Measurements from ENCODE around the gene LRMDA.

The LRMDA gene

DNA sequence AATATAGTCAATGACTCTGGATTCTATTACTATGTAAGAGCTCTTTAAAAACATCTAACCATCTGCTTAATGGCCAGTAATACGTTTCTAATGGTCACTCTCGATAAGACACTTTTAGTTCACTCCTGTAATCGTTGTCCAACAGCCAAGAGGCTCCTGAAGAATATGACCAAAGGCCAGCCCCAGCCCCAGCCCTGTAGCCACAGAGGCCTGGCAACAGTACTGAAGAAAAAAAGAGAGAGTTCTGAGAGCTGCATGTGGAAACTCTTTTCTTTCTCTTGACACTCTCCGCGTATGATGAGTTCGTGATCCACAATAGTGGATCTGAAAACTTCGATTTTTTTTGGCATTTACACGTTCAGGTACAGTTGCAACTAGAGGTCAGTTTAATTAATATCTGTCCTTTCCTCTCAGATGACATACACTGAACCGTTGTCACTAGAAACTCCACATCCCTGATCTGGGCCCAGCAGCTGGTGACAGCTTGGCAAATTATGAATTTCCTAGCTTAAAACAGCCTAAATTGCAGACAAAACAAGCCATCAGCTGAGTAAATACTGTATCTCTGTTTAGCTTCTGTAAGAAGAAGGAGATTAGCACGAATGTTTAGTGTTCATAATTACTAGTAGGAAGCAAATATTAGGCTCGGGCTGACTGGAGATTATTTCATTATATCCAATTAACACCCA lies 456.7 kb downstream of the LRMDA start:
- DNase-seq, result no peak

DNA sequence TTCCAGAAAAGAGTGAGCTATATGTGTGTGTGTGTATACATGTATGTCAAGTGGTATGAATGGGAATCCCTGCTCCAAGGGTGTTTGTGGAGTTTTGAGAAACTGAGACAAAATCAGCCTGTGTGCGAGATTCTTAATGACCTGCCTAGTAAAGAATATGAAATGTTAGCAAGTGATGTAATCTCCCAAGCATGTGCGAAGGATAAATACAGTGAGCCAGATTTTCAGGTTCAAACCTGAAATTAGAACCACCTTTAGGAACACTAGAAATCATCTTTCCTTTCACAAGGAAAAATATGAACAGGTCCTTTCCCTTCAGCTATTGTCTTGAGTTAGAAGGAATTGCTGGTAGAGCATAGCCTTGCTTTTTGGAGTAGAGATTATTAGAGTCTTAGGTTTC lies 457.6 kb downstream of the LRMDA start:
- DNase-seq, result no peak

DNA sequence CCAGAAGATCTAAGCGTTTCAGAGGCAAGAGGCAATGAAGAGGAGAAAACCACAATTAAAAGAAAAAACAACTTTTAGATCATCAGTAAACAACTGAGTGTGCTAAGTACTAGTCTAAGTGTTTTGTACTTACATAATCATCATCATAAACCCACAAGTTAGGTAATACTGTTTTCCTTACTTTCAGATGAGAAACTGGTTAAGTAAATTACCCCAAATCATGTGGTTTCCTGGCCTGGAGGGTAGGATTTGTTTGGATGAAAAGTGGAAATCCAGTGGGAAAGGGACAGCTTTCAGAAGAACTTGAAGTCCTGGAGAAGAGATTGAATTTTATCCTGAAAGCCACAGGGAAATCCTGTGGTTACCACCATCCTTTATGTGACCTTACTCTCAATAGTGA lies 463.3 kb downstream of the LRMDA start:
- no peak for DNase-seq

DNA sequence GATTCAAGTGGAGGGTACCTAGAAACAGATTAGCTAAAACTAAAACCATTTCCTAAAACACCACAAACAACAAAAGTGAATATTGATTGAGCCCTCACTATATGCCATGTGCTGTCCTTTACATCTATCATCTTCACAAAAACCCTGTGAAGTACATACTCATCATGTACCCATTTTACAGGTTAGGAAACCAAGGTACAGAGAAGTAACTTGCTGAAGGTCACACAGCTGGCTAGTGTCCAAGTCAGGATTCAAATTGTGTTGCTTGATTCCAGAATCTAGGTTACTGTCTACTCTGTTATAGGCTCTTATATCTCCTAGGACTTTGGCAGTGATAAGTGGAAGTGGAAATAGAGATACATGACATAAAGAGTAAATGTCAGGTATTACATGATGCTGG lies 463.8 kb downstream of the LRMDA start:
- DNase-seq, result no peak

DNA sequence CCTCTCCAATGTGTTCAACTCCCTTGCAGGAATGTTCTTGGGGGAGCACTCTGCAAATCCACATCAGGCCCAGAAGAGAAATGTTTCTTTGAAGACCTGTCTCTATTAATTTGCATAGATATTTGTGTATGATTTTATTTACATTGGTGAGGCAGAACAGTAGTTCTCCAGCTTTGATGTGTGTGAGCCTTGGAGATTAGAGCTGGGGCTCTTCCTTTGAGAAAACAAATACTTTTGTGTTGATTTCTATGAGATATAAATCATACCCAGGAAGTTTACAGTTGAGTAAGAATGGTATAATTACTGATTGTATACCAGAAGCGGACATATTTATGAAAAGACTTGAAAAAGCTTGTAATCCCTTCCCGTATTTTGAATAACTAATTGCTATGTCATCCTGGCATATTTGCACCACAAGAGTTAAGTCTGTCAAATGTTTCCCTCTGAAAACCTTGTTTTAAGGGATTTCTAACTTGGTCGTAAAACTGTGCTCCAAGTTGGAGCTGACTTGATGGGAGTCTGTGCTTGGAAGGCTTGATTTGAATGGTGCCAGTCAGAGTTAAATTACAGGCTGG lies 468.5 kb downstream of the LRMDA start:
- no peak for DNase-seq

DNA sequence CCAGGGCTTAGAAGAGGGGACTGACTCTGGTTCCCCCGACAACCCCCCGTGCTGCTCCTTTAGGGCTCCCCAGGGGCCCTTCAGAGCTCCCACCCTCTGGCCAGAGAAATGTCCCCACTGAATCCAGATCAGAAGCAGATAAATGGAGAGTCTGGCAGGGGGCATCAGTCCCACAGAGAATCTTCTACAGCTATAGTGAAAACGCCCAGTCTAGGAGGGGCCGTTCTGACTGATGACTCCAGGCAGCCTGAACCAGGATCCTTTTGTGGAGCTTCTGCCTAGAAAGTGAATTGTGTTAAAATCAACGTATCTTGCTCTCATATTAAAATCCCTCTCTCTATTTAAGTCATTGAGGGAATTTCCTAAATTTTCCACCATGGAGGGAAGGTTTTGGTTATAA lies 471.4 kb downstream of the LRMDA start:
- no peak for DNase-seq

DNA sequence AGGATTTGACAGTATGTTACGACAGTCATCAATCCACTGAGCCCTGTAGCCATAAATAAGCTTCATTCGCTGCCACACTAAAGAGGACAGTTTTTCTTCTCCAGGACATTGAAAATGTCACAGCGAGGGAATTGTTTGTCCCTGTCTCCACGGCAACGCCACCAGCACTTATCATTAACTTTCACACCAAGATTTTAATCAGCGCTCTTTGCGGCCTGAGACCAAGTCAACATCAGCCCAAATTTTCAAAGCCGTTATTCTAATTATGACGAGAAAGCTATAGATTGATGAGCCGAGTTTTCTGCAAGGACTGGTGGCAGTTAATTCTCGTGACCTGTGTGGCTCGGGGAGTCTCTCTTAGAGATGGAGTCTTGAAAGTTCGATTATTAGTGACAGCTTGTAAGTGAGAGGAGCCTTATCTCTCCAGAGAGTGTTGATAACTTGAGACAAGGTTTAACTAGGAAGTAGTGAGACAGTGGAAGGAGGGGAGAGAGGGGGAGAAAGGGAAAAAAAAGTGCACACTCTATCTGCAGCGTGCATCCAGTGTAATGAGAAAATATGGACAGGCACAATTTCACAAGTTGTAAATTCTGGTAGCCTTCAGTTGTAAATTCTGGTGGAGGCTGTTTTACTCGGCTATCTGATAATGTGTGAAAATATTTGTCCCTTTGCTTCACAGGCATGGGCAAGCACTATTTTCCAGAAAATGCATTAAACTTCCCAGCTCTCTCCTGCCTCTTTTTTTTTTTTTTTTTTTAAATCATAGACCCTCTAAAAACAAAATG lies 473.3 kb downstream of the LRMDA start:
- no peak for DNase-seq

DNA sequence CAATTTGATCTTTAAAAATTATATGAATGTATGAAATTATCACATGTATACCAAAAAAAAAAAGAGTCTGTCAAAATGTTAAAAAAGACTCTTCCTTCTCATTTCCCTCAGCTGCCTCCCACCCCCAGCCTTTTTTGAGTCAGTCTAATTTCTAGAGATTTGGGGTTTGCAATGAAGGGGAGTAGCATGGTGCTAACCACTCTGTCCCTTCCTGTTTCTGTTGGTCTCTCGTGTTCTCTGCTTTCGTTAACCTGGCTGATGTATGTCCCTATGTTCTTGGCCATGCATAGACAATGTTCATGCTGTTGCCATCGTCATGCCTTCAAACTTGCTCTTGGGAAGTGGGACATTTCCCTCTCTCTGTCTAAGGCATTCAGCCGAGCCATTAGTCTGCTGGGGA lies 474.1 kb downstream of the LRMDA start:
- DNase-seq, result no peak

DNA sequence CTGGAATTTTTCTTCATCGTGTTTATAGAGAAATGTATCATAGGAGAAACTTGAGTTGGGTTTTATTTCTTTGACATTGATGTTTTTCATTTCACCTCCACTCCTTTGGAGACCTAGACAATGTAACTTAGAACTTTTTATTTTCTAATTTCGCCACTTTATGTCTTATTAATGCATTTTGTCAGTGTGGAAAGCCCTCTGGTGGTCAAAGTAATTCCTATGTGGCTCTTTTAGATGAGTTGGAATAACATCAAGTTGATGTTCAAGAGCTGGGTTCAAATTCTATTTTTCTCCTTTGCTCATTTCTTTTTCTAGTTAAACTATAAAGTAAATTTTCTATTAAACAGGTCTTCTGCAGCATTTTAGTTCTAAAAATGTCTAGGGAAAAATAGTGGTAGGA lies 478.6 kb downstream of the LRMDA start:
- DNase-seq, result no peak

DNA sequence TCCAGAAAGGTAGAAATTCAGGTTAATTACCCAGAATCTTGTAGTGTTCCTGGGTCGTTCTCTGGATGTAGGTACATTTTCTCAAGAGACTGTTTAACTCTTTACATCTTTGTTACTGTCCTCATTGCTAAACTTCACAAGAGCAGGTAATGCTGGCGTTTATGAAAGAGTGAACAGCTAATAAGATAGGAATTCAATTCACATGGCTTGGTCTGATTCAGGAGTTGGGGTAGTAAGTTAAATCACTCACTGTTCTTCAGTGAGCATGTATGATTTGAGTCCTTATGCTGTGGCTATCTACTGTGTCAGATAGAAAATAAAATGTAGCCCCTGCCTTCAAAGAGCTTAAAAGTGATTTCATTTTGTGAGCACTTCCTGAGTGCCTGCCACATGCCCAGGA lies 480.0 kb downstream of the LRMDA start:
- no peak for DNase-seq

DNA sequence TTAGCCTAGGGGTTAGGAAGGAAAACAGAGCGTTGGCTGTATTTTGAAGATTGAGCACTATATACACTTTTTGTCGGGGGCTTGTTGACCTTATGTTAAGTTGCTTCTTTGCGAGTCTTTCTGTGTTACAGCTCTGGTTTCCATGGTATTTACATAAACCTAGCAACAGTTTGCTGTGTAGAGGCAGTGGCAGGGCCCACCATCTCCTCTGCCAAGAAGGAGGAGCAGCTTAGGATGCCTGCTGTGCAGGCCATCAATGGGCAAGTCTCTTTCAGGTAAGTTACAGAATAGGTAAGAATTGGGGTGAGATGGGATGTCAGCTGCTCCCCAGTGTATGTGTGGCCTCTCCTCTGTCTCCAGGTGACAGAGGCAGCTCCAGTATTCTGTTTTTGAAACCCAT lies 485.5 kb downstream of the LRMDA start:
- no peak for DNase-seq

DNA sequence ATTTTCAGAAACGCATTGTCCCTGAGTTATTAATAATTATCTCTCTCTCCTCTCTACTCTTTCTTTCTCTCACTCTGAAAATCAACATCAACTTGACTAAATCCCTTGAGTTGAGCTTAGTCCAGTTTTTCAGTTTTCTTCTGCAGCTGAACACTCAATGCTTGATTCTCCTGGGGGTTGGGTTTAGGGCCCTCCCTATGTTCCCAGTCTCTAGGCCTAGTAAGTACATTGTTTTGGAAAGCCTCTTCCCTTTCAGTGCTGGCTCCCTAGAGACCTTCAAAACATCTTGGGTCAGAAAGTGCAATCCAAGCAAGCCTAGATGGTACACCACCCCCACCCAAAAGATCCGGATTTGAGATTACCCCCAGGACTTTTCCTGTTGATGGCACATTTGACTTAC lies 488.5 kb downstream of the LRMDA start:
- DNase-seq, result no peak

DNA sequence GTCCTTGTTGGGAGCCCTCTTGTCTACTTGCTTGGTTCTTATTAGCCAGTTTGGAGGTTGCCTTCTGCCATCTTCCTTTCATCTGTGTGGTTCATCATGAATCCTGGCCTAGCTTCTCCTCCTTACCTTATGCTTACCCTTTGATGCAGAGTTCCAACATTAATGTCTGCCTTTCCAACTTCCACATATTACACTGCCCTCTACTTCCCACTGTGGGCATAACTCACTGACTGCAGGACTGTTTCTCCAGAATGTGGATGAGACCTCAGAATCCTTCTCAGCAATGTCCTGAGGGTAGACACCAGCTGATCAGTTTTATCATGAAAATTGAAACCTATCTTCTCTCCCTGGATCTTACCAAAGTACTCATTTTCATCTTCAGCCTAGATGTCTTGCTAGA lies 491.0 kb downstream of the LRMDA start:
- no peak for DNase-seq

DNA sequence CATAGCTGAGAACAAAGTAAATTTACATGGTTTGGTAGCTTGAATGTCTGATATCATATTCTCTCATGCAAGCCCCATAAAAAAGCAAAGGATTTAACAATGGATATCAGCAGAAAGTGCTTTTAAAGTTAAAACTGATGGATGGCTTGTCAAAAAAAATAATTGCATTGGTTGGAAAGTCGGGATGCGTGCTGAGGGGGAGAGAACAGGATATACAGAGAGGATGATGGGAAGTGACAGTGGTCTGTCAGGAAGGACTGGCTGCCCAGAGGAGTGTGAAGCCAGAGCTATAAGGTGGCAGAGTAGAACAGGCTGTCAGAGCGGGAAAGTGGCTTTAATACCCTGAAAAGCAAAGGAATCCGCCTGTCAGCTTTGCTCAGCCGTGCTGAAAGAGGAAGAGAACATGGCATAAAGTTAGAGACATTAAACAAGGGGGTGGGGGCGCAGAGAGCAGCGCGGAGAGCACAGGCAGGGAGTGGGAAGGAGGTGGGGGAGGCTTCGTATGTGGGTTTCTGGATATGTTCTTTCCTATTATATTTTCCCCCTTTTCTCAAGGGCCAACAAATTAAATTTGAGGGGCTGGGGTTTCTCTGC lies 493.0 kb downstream of the LRMDA start:
- DNase-seq, result no peak

DNA sequence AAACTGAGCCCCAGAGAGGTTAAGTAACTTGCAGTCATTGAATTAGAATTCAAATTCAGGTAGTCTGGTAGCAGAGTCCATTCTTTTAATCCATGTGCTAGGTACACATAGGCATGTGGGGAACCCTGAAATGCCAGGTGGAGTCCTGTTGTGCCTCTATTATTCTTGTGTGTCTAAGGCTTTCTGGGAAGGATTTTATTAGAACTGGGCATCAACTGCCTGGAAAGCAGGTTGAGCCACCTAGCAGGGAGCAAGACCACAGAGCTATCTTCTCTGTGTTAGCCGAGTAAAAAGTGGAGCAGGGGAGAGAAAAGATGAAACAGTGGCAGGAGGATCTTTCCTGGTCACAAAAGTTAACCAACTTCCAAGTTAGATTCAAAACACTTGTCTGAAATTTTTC lies 494.6 kb downstream of the LRMDA start:
- no peak for DNase-seq

DNA sequence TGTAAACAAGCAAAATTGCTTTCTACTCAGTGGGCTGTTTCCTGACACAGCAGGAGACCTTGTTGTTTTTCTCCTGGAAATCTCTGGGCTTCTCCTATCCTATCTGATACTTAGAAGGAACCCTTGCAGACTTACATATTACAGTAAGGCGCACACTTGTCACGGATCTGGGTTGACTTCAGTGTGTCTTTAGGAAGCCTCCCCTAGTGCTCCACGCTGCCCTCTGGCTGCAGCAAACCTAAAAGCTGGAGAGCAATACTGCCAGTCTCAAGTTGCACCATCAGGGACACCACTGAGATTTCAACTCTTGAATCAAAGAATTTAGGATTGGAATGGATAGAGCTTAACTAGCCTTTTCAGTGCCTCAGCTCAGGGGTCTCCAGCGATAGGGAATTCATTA lies 495.3 kb downstream of the LRMDA start:
- DNase-seq, result no peak

DNA sequence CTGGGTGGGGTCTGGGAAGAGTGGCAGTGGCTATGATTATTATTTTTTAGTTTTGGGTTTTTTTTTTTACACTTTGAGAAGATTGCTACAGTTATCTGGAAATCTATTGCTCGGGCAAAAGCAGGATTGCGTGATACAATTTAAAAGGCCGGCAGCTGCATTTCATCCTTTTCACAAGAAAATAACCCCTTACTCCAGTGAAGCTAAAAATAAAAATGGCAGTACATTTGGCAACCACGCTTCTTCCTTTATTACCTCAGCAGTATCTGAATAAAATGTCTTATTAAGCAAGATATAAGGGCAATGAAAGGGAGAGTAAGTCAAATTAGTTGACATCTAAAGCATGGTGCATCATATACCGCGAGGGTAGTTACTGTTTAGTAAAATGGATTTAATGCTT lies 496.8 kb downstream of the LRMDA start:
- DNase-seq, result no peak

DNA sequence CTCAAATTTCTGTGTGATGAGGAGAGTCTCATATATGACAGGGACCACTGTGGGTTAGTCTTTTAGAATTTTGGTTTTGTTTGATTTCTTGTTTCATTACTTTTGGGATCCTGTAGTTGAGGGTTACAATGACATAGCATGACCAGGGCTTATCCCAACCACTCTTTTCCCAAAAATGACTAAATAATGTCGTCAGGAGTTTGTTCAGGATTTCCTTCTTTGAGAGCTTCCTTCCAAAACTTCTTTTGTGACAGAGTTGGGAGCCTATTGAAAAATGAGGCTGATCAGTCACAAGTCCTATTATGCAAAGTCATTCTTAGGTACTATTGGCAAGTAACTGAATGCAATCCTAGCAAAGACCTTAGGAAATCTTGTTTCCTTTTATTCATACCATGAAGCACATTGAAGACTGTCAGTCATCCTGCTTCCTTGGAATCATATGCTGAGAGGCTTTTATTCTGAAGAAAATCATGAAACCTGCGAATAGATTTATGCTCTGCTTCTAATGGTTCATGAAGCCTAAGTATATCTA lies 498.3 kb downstream of the LRMDA start:
- no peak for DNase-seq

DNA sequence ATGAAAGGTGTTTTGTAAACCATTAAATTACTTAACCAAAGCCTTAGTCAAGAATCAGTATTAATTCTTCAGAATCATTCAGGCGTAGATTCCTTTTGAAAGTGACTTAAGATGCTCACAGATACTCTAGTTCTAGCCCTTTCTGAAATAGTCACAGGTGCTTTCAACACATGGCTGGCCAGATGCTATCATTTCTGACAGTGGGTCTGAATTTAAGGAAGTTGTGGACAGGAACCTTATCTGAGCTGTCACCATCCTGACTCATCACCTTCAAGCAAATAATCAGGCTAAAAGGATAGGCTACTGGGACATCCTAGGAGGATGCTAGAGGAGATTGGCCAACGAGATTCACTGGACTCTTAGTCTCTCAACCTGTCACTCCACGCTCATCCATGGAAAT lies 501.5 kb downstream of the LRMDA start:
- no peak for DNase-seq

DNA sequence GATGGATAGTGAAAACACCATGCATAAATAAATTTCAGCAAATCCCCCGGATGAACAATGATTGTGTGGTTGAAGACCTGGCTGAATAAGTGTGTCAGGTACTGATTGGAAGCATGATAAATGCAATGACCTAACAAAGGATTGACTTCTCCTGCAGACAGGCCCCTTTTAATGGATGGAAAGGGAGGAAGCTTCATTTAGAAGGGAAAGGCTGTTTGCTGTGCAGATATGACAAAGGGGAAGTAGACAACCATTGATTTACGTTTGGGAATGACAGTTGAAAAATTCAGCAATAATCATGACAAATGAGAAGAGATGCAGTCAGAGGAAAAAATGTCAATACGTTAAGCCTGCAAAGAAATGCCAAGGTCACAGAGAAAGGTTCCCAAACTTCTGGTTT lies 503.8 kb downstream of the LRMDA start:
- no peak for DNase-seq

DNA sequence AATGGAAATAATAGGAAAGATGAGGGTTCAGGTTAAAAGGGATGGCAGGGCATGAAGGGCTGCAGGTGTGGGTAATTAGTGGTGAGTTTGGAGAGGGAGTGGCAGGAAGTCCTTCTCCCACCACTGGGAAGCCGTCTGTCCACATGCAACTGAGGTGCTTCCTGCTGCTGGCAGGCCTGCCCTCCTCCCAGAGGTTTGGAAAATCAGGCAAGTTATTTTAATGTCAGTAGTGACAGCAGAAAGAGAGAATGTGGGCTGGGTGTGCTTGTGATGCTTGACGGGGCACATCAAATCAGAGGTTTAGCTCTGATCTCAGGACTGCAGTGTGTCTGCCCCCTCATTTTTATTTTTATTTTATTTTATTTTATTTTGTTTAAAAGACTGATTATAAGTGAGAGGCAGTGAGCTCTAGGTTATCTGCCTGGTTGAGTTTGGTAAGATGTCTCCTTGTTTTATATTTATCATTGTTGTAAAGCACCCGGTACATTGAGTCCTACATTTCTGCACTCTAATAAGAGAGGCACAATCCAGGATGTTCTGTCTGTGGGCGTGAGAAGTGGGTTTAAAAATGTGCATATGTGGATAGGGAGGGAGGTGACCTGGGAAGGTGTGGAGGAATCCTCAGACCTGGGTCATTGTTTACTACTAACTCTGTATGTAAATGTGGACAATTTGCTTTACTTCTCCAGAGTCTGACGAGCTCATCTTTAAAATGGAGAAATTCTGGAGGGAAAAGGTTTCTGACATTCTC lies 504.4 kb downstream of the LRMDA start:
- no peak for DNase-seq

DNA sequence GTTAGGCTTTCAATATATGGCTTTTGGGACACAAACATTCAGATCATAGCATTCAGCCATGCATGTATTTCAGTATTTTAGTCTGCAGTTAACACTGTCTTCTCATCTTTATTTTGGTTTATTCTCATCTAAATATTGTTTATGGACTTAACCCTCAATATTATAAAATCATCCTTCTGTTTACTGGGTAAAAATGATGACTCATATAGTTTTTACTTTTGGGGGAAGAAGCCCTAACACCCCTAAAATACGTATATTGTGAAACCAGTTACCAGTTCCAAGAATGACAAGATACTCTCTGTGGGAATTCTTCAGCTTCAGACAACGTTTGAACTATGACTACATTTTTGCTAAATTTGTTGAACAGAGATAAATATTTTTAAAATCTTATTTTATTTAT lies 505.4 kb downstream of the LRMDA start:
- DNase-seq, result no peak

DNA sequence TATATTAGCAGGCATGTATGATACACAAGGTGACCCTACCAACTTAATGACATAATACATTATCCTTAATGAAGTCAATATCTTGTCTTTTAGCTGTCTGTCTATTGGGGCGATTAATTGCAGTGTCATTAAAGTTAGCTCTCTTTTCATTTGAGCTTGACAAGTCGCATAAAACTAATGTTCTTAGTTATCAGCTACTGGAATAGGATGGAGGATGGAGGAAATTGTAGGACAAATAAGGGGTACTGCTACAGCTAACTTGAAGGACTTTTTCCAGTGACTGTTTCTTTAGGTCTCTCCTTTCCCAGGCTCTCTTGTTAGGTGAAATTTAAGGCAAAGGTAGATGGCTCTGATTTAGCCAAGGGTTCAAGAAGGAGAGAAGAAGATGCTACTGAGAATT lies 506.4 kb downstream of the LRMDA start:
- DNase-seq, result no peak
